Frontal cortex (tissue), 4 donors: ENCODE measurements around the gene DHDH. TPM values are rescaled to one million over a fixed set of nuclear protein-coding genes. Genes with fewer than 3 reads are reported as not detected.
A peak's percentile ranks its signal among the peaks of the same experiment; 100 is the strongest.

Experiments
- DNase-seq, 2 donors: peaks; one replicate each; pipeline ENCODE4 v3.0.0; 2012; ENCODE audit warnings: low spot score in 2 of 2
- FAIRE-seq: peaks from 2 replicates; lab custom pipeline; 2012; peaks lifted over from hg19 to GRCh38; lab: Jason Lieb, UNC
- small RNA-seq: library from RNA; depleted of rRNA; stranded (forward); fragments of <200 nt; gene quantifications from one replicate; pipeline ENCODE3, GENCODE V24; 2014
- total RNA-seq: library from RNA; depleted of rRNA; stranded (reverse); fragments of >200 nt; gene quantifications from one replicate; pipeline ENCODE4 v1.2.3, GENCODE V29; 2014
- donor health status: control.
- donor health status: control.
- donor health status: control.

Gene DHDH
- total RNA-seq, 1 donor from 2014 or later: not detected

GRCh38 chr19:48988286-48988685, 54.8 kb downstream of the DHDH start:
- FAIRE-seq (no peak), DNase-seq (no peak)

DNA sequence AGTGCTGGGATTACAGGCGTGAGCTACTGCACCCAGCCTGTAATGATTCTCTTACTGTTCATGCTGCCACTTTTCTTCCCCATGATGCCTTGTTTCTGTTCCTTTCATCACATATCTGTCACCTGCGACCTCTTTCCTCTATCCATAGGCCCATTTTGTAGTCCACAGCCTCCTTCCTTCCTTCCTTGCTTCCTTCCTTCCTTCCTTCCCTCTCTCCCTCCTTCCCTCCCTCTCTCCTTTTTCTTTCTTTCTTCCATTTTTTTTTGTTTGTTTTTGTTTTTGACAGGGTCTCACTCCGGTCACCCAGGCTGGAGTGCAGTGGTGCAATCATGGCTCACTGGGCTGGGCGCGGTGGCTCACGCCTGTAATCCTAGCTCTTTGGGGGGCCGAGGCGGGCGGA, 55.4 kb downstream of the DHDH start:
- no peak for DNase-seq
- FAIRE-seq: no peak

GRCh38 chr19:48989701-48990291, 56.3 kb downstream of the DHDH start:
- DNase-seq (no peak), FAIRE-seq (no peak)

DNA sequence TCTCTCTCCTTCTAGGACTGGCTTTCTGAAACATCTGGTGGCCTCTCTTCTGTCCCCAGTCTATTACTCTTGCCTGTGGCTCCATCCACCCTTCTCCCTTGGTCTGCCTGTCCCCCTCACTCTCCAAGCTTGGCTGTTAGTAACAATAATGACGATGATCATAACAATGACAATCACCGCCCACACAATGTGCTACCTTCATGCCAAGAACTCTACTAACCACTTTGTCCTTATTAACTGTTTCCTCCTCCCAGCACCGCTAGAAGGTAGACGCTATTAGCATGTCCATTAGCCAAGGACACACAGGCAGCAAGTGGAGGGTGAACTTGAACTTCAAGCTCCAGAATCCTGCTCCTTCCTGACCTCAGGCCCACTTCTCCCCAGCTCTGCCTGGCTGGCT, 56.9 kb downstream of the DHDH start:
- DNase-seq (no peak), FAIRE-seq (no peak)

DNA sequence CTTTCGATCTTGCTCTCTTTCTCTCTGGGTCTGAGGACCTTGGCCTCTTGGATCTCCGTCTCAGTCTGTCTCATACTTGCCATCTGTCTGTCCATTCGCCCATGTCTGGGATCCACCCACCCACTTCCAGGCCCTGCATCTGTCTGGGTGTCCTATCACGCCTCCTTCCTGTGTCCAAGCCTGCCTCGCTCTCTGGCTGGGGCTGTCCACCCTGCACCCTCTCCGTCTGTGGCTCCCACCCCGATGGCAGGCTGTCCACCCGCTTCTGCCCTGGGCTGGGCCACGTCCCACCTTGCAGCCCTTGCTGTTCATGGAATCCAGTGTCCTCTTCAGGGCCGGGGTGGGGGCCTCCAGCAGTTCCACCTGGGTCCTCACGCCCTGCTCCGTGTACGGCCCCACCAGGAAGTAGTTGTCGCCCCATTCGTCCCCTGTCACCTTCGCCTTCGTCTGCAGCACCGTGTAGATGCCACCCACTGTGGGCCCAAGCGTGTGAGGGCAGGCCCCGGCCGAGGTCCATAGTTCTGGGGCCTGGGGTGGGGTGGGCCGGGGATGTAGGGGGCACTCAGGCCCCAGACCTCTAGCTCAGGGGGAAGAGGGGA, 57.6 kb downstream of the DHDH start:
- FAIRE-seq (no peak), DNase-seq (no peak)

DNA sequence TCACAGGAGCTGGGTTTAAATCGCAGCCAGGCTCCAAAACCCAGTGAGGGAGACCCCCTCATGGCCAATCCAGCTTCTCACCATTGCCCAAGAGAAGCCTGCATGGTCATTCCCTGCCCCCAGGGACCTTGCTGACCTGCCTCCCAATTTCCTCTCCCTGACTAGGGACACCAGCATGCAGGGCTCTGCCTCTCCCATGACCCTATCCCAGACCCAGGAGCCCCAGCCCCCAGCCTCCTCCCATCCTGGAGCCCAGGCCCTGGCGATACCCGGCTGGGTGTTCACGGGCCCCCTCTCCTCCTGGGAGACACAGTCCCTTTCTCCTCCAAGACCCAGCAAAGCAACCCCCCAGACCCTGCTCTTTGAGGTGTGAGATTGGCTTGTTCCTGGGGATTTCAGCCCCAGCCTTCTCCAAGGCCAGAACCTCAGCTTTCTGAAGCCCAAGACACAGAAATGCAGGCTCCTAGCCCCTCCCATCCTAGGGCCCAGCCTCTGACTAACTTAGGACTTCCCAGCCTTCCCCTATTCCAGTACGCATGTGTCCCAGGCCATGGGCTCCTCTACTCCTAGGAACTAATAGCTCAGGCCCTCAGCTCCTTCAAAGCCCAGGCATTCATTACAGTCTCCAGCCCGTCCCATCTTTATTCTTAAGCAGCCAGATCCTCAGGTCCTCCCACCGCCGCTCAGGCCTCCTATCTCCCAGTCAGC, 58.5 kb downstream of the DHDH start:
- DNase-seq: peak in 1 of 2 donors; percentile 74
- FAIRE-seq: no peak

DNA sequence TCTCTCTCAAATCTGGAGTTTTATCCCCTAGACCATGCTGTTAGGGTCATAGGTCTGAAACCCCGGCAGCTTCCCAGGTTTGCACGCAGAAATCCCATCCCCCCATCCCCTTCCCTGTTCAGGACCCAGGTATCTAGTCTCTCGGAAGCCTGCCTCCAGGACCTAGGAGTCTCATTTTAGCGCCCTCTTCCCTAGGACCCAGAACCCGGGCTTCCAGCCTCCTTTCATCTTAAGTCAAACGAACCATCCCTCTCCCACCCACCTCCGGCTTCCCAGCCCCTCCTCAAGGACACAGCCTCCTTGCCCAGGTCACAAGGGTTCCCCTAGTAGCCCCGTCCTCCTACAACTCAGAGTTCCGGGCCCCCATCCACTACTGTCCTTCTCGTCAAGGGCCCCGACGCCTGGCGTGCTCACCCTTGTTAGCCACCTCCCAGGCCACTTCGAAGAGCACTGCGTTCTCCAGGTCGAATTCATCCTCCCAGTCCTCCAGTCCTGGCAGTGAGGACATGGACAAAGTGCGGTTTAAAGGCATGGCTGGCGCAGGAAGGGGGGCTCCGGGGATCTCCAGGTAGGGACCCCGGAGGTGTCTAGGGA, 59.2 kb downstream of the DHDH start:
- FAIRE-seq: no peak
- DNase-seq: no peak

DNA sequence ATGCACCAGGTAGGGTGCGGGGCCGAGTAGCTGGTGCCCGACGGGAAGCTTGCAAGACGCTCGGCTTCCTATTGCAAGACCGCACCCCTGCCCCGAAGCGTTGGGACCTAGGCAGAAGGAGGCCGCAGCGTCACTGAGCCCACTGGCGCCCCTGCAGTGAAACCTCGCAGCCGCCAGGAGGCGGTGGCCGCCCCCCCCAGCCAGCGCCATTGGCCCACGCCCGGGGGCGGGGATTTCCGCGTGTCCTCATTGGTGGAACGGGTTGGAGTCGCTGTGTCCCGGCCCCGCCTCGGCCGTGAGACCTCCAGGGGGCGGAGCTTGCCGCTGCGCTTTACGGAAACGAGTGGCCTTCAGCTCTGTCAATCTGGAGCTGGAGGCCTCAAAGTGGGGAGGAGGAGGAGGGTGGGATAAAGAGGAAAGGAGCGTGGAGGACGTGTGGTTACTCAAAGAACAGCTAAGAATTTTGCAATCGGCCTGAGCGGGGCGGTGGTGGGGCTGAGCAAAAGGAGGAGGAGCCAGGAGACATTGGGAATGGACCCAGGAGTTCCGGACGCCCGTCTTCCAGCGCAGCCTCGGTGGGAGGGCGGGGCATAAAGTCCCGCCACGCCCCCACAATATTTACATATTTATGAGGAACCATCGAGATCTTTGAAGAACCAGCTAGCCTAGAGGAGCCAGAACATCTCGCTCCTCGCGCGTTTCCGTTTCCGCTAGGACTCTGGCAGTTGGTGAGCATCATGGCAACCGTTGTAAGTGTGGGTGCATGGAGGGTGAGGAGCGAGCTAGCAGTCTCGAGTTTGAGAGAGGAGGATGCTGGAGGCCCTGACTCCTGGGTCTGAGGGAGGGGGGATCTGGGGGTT, 59.9 kb downstream of the DHDH start, which contains the start of the genes GYS1 and RUVBL2:
GYS1 (minus strand) TSS at position 135 of the 860 bp plus-strand sequence. CDS start 197 bp downstream, outside the sequence.
RUVBL2 (plus strand) TSS at position 713 of the 860 bp plus-strand sequence; CDS start at position 738, 25 bp downstream.
- DNase-seq (peak; percentile 97 to 99), FAIRE-seq (peak; percentile 82)

- FAIRE-seq: no peak
- no peak for DNase-seq
Observed at GRCh38 chr19:48994035-48994386, 60.5 kb downstream of the DHDH start.

Small RNAs within 50 kb of the gene (small RNA-seq; reads per million reads assigned to genes)
- gene AC026803.1: not detected

Other genes with a start within 250 kb of the DHDH start
- under 0.01 TPM for gene FUT2, start 237.7 kb upstream of the DHDH start, total RNA-seq
- 0.41 TPM for gene MAMSTR, start 214.0 kb upstream of the DHDH start, total RNA-seq
- 2.9 TPM for gene RASIP1, start 193.1 kb upstream of the DHDH start, total RNA-seq
- not detected for gene IZUMO1, start 186.8 kb upstream of the DHDH start, total RNA-seq
- gene FUT1, start 181.1 kb upstream of the DHDH start, total RNA-seq: 0.82 TPM
- not detected for gene FGF21, start 178.2 kb upstream of the DHDH start, total RNA-seq
- 11.4 TPM for gene BCAT2, start 122.7 kb upstream of the DHDH start, total RNA-seq
- gene HSD17B14, start 97.2 kb upstream of the DHDH start, total RNA-seq: 1.2 TPM
- gene PLEKHA4, start 65.1 kb upstream of the DHDH start, total RNA-seq: 1.6 TPM
- gene PPP1R15A, start 61.3 kb upstream of the DHDH start, total RNA-seq: 23.6 TPM
- under 0.01 TPM for gene TULP2, start 35.0 kb upstream of the DHDH start, total RNA-seq
- gene NUCB1, start 33.4 kb upstream of the DHDH start, total RNA-seq: 39.5 TPM
- gene BAX, start 21.2 kb downstream of the DHDH start, total RNA-seq: 9.4 TPM
- gene FTL, start 31.6 kb downstream of the DHDH start, total RNA-seq: 713 TPM
- gene GYS1, start 59.6 kb downstream of the DHDH start, total RNA-seq: 12.6 TPM
- gene RUVBL2, start 60.2 kb downstream of the DHDH start, total RNA-seq: 121 TPM
- not detected for gene LHB, start 83.4 kb downstream of the DHDH start, total RNA-seq
- not detected for gene CGB3, start 90.6 kb downstream of the DHDH start, total RNA-seq
- not detected for gene CGB2, start 98.2 kb downstream of the DHDH start, total RNA-seq
- not detected for gene CGB1, start 103.2 kb downstream of the DHDH start, total RNA-seq
- gene CGB5, start 110.1 kb downstream of the DHDH start, total RNA-seq: not detected
- not detected for gene CGB8, start 115.4 kb downstream of the DHDH start, total RNA-seq
- gene CGB7, start 124.0 kb downstream of the DHDH start, total RNA-seq: not detected
- gene NTF4, start 131.1 kb downstream of the DHDH start, total RNA-seq: not detected
- gene KCNA7, start 139.0 kb downstream of the DHDH start, total RNA-seq: not detected
- gene SNRNP70, start 151.8 kb downstream of the DHDH start, total RNA-seq: 99.5 TPM
- gene LIN7B, start 180.7 kb downstream of the DHDH start, total RNA-seq: 31.0 TPM
- 1.2 TPM for gene C19orf73, start 185.4 kb downstream of the DHDH start, total RNA-seq
- 47.7 TPM for gene PPFIA3, start 185.8 kb downstream of the DHDH start, total RNA-seq
- gene HRC, start 221.7 kb downstream of the DHDH start, total RNA-seq: 0.41 TPM
- gene TRPM4, start 224.1 kb downstream of the DHDH start, total RNA-seq: 4.1 TPM